OCI-LY1 (cell line): ENCODE measurements around the gene MRPL33.

Experiments used
- EZH2 ChIP-seq: fragments of 200-600 bp; sonication (generic), shearing (Covaris generic); IDR thresholded peaks from 2 replicates; pipeline ENCODE4 v1.8.0; 2017; ENCODE audit warnings: borderline replicate concordance, mixed run types, mild to moderate bottlenecking, antibody characterized with exemption, low read length, moderate library complexity, mixed read lengths
- TF ChIP-seq, protein P1 (sequence below): fragments of 200-600 bp; sonication (generic), shearing (Covaris generic); IDR thresholded peaks from 2 replicates; pipeline ENCODE4 v1.5.1; 2017; ENCODE audit warnings: mild to moderate bottlenecking, antibody characterized with exemption, low read length, moderate library complexity, mixed read lengths

DNA sequence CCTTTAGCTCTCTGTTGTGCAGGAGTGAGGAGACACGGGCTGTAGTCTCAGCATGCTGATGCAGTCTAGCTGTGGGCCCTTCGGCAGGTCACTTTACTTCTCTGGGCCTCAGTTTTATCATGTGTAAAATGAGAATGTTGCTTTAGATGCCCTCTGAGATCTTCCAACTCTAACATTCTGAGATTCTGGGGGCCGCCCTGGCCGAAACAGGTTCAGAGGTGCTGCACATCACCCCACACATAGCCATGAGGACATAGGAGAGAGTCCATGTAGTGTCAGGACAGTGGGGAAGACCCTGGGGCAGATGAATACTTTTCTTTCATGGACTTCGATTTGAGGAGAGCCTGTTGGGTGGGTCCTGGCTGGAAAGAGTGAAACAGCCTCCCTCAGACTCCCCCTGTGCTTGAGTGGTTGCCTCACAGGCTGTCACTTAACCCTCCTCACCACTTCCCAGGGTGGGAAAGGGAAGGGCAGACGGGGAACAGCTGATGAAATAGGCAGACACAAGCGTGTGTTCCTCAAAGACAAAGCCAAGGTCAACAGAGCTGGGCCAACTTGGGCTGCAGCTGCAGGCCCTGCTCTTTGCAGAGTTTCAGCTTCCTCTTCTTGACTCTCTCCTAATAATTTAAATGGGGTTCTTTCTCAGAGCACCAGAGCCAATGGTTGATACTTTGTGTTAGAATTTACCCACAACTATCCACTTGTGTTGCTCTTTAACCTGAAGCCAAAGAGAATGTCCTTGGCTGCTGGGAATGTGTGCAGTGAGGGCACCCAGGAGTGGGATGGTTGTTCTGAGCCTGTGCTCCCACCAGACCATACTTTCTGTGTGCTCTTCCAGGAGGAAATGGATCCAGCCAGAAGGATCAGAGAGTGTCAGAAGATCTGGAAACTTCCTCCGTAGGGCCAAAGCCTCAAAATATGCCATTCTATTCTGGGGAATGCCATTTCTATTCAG lies 14.7 kb upstream of the MRPL33 start:
- TF ChIP-seq, protein P1, sequence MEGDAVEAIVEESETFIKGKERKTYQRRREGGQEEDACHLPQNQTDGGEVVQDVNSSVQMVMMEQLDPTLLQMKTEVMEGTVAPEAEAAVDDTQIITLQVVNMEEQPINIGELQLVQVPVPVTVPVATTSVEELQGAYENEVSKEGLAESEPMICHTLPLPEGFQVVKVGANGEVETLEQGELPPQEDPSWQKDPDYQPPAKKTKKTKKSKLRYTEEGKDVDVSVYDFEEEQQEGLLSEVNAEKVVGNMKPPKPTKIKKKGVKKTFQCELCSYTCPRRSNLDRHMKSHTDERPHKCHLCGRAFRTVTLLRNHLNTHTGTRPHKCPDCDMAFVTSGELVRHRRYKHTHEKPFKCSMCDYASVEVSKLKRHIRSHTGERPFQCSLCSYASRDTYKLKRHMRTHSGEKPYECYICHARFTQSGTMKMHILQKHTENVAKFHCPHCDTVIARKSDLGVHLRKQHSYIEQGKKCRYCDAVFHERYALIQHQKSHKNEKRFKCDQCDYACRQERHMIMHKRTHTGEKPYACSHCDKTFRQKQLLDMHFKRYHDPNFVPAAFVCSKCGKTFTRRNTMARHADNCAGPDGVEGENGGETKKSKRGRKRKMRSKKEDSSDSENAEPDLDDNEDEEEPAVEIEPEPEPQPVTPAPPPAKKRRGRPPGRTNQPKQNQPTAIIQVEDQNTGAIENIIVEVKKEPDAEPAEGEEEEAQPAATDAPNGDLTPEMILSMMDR = no peak
- TF ChIP-seq EZH2 = no peak
